Measurements from ENCODE around the gene SPDYE2. TPM values are rescaled to one million over a fixed set of nuclear protein-coding genes. Genes with fewer than 3 reads are reported as not detected.

SPDYE2 gene
- polyA plus RNA-seq, 1 experiment, result not detected

Other genes starting within 250 kb of the SPDYE2 start
- not detected in 2 replicates for gene SPDYE6, start 194.8 kb upstream of the SPDYE2 start, polyA plus RNA-seq (2011; rRNA removed)
- gene PRKRIP1, start 154.9 kb upstream of the SPDYE2 start, polyA plus RNA-seq (2011; rRNA removed), result 11.9 and 14.3 TPM in 2 replicates
- gene ORAI2, start 117.7 kb upstream of the SPDYE2 start, polyA plus RNA-seq (2011; rRNA removed), result 27.3 and 41.6 TPM in 2 replicates
- gene ALKBH4, start 86.4 kb upstream of the SPDYE2 start, polyA plus RNA-seq (2011; rRNA removed), result 4.5 and 5.9 TPM in 2 replicates
- gene LRWD1, start 86.2 kb upstream of the SPDYE2 start, polyA plus RNA-seq (2011; rRNA removed), result 8.2 and 15.1 TPM in 2 replicates
- gene POLR2J, start 72.3 kb upstream of the SPDYE2 start, polyA plus RNA-seq (2011; rRNA removed), result 46.9 and 68.0 TPM in 2 replicates
- gene RASA4B, start 33.4 kb upstream of the SPDYE2 start, polyA plus RNA-seq (2011; rRNA removed), result 9.5 and 15.0 TPM in 2 replicates
- gene UPK3BL2, start 7.5 kb upstream of the SPDYE2 start, polyA plus RNA-seq (2011; rRNA removed), result 6.1 and 19.5 TPM in 2 replicates
- gene POLR2J3, start 21.4 kb downstream of the SPDYE2 start, polyA plus RNA-seq (2011; rRNA removed), result 41.5 and 118 TPM in 2 replicates
- gene RASA4, start 65.5 kb downstream of the SPDYE2 start, polyA plus RNA-seq (2011; rRNA removed), result 26.9 and 54.5 TPM in 2 replicates
- 49.5 and 58.9 TPM in 2 replicates for gene UPK3BL1, start 91.6 kb downstream of the SPDYE2 start, polyA plus RNA-seq (2011; rRNA removed)
- gene SPDYE2B, start 99.1 kb downstream of the SPDYE2 start, polyA plus RNA-seq (2011; rRNA removed), result not detected in 2 replicates
- gene POLR2J2, start 120.4 kb downstream of the SPDYE2 start, polyA plus RNA-seq (2011; rRNA removed), result 3.9 and 4.5 TPM in 2 replicates
- gene FAM185A, start 197.8 kb downstream of the SPDYE2 start, polyA plus RNA-seq (2011; rRNA removed), result 3.0 and 3.4 TPM in 2 replicates